ENCODE data around the gene VAT1.

The VAT1 gene

GRCh38 chr17:42967925-42968324, 54.3 kb downstream of the VAT1 start:
- no peak for DNase-seq

All from DMS153 (cell line).